Hair follicle dermal papilla cell (primary cell): ENCODE measurements around the gene CHST15. TPM values are rescaled to one million over a fixed set of nuclear protein-coding genes. Genes with fewer than 3 reads are reported as not detected.

Source experiments
- total RNA-seq: library from RNA; depleted of rRNA; stranded (reverse); fragments of >200 nt; gene quantifications from 2 replicates; pipeline ENCODE4 v1.2.3, GENCODE V29; 2012

The CHST15 gene, protein sequence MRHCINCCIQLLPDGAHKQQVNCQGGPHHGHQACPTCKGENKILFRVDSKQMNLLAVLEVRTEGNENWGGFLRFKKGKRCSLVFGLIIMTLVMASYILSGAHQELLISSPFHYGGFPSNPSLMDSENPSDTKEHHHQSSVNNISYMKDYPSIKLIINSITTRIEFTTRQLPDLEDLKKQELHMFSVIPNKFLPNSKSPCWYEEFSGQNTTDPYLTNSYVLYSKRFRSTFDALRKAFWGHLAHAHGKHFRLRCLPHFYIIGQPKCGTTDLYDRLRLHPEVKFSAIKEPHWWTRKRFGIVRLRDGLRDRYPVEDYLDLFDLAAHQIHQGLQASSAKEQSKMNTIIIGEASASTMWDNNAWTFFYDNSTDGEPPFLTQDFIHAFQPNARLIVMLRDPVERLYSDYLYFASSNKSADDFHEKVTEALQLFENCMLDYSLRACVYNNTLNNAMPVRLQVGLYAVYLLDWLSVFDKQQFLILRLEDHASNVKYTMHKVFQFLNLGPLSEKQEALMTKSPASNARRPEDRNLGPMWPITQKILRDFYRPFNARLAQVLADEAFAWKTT
- 34.5 and 35.5 TPM in 2 replicates for total RNA-seq

GRCh38 chr10:124092860-124093773 lies at the start of gene CHST15:
CHST15 (minus strand) TSS chr10:124093598; CDS start chr10:124046212, 47,386 bp downstream.

Other genes starting within 250 kb of the CHST15 start
- 16.8 and 30.5 TPM in 2 replicates for gene CPXM2, start 201.8 kb downstream of the CHST15 start, total RNA-seq